GM19468 (cell line): ENCODE results near the gene FBXL12.
"Not testable (repeated sequence)": the region's sequence is repeated elsewhere in the genome, so short reads cannot be mapped to it uniquely, and the experiment has no call there.

Experiments used
- ATAC-seq: cut with Tn5 transposase; IDR thresholded peaks from one replicate; pipeline ENCODE4 v1.9.1; 2021; ENCODE audit warnings: mild to moderate bottlenecking, moderate library complexity, moderate number of reproducible peaks; ENCODE audit not compliant: unreplicated experiment; ENCODE audit errors: extremely low read depth

FBXL12 gene

DNA sequence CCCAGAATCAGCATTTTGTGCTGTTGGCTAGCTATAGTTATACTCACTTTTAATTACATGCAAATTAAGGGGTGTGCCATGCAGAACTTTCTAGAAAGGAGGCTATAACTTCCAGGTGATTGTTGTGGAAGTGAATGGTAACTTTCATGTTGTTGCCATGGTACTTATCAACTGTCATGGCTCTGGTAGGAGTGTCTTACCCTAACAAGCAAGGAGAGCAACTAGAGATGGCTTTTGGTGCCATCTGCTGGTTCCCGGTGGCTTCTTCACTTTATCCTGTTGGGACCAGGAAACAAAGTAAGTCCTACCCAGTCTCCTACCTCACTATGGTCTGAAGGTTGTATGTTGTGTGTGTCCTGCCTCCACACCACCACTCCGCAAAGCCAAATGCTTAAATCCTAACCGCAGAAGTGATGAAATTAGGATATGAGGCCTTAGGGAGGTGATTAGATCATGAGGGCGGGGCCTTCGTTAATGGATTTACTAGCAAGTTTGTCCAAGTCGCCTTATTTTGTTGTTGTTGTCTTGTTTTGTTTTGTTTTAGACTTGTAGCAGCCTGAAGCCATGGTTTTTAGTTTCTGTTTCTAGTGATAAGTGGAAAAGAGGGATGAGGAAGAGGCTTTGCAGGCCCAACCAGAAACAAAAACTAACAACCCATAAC, 22.6 kb downstream of the FBXL12 start:
- no peak for ATAC-seq

DNA sequence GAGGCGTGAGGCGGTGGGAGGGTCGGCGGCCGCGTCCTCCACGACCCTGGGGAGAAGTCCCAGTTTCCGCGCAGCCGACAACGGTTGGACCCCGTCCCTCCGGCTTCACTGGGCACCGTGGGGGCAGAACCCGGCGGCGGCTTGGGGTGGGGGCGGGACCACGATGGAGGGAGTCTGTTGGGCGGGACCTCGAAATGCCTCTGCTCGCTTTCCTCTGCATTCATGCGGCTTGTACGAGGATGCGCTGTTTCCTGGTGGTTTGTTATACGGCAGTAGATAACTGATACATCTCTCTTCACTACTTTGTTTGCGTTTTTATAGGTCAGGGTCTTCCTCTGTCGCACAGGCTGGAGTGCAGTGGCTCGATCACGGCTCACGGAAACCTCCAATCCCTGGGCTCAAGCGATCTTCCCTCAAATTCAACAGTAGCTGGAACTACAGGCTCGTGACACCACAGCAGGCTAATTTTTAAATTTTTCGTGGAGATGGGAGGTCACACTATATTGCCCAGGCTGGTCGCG, 25.7 kb downstream of the FBXL12 start:
- no peak for ATAC-seq

DNA sequence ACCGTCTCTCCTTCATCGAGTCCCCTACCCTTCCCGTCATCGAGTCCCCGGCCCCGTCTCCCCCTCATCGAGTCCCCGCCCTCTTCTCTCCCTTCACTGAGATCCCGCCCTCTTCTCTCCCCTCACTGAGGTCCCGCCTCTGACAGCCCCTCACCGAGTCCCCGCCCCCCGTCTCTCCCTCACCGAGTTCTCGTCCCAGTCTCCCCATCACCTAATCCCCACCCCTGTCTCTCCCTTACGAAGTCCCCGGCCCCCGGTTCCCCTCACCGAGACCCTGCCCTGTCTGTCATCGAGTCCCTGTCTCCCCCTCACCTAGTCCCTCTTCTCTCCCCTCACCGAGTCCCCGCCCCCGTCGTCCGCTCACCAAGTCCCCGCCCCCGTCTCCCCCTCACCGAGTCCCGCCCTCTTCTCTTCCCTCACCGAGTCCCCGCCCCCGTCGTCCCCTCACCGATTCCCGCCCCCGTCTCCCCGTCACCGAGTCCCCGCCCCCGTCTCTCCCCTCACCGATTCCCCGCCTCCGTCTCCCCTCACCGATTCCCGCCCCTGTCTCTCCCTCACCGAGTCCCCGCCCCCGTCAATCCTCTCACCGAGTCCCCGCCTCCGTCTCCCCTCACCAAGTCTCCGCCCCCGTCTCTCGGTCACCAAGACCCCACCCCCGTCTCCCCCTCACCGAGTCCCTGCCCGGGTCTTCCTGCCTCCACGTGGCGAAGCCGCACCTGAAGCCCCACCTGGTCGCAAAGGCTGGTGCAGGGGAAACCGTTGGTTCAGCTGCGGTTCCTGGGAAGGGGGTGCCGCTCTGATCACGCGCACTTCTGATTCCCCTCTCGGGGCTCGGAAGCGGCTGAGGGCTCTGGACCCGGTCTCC, 26.4 kb downstream of the FBXL12 start:
- ATAC-seq, result no peak

DNA sequence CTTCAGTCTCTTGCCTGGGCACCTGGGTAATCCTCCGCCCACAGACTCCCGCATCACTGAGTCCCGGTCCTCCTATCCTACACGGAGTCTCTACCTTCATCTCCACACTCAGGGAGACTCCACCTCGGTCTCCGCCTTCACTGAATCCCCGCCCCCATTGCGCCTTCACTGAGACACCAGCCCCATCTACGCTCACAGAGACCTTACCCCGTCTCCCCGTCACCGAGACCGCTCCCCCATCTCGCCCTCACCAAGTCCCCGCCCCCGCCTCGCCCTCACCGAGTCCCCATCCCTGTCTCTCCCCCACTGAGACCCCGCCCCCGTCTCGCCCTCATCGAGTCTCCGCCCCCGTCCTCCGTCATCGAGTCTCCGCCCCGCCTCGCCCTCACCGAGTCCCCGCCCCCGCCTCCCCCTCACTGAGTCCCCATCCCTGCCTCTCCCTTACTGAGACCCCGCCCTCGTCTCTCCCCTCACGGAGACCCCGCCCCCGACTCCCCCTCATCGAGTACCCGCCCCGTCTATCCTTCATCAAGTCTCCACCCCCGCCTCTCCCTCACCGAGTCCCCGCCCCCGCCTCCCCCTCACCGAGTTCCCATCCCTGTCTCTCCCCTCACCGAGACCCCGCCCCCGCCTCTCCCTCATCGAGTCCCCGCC, 27.2 kb downstream of the FBXL12 start:
- no peak for ATAC-seq

DNA sequence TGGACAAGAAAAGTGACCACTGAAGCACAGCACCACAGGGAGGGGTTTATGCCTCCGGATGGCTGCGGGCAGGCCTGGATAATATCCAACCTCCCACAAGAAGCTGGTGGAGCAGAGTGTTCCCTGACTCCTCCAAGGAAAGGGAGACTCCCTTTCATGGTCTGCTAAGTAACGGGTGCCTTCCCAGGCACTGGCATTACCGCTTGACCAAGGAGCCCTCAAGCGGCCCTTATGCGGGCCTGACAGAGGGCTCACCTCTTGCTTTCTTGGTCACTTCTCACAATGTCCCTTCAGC, 27.9 kb downstream of the FBXL12 start:
- not testable (repeated sequence) for ATAC-seq

DNA sequence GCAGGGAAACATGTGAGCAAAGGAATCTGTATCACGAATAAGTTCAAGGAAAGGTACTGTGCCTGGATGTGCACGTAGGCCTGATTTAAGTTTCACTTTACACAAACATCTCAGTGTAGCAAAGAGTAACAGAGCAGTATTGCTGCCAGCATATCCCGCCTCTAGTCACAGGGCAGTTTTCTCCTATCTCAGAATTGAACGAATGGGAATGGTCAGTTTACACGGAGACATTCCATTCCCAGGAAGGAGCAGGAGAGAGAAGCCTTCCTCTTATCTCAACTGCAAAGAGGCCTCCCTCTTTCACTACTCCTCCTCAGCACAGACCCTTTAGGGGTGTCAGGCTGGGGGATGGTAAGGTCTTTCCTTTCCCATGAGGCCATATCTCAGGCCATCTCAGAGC, 29.3 kb downstream of the FBXL12 start:
- ATAC-seq, result not testable (repeated sequence)

DNA sequence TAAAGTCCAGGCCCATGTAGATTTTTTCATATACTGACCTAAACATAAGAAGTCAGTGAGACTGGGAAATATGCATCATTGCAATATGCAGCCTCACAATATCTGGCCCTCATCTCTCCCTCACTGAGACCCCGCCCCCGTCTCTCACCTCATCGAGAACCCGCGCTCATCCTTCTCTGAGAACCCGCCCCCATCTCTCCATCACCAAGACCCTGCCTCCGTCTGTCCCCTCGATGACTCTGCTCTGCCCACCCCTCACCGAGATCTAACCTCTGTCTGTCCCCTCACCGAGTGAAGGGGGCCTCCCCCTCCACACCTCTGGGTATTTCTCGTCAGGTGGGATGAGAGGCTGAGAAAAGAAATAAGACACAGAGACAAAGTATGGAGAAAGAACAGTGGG, 29.8 kb downstream of the FBXL12 start:
- no peak for ATAC-seq

DNA sequence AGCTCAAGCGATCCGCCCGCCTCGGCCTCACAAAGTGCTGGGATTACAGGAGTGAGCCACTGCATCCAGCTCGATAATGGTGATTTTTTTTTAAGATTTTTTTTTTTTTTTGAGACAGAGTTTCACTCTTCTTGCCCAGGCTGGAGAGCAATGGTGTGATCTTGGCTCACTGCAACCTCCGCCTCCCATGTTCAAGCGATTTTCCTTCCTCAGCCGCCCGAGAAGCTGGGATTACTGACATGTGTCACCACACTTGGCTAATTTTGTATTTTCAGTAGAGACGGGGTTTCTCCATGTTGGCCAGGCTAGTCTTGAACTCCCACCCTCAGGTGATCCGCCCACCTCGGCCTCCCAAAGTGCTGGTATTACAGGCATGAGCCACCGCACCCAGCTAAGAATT, 30.3 kb downstream of the FBXL12 start:
- ATAC-seq, result not testable (repeated sequence)

DNA sequence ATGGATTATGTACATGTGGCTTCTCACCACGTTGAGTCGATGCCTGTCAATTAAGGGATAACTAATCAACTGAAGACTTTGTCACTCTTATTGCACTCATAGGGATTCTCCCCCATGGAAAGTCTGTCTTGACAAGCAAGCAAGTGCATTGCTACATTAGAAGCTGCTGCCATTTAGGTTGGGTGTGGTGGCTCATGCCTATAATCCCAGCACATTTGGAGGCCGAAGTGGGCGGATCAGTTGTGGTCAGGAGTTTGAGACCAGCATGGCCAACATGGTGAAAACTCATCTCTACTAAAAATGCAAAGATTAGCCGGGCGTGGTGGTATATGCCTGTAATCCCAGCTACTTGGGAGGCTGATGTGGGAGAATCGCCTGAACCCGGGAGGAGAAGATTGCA, 32.1 kb downstream of the FBXL12 start:
- no peak for ATAC-seq

DNA sequence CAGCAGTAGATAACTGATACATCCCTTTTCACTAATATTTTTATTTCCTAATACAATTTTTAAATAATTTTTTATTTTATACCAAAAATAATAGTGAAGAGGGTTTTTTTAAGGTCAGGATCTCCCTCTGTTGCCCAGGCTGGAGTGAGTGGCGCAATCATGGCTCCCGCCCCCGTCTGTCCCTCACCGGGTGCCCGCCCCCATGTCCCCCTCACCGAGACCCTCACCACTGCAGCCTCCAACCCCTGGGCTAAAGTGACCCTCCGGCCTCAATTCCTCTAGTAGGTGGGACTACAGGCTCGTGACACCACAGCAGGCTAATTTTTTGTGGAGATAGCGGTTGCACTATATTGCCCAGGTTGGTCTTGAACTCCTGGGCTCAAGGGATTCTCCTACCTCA, 32.5 kb downstream of the FBXL12 start:
- no peak for ATAC-seq

DNA sequence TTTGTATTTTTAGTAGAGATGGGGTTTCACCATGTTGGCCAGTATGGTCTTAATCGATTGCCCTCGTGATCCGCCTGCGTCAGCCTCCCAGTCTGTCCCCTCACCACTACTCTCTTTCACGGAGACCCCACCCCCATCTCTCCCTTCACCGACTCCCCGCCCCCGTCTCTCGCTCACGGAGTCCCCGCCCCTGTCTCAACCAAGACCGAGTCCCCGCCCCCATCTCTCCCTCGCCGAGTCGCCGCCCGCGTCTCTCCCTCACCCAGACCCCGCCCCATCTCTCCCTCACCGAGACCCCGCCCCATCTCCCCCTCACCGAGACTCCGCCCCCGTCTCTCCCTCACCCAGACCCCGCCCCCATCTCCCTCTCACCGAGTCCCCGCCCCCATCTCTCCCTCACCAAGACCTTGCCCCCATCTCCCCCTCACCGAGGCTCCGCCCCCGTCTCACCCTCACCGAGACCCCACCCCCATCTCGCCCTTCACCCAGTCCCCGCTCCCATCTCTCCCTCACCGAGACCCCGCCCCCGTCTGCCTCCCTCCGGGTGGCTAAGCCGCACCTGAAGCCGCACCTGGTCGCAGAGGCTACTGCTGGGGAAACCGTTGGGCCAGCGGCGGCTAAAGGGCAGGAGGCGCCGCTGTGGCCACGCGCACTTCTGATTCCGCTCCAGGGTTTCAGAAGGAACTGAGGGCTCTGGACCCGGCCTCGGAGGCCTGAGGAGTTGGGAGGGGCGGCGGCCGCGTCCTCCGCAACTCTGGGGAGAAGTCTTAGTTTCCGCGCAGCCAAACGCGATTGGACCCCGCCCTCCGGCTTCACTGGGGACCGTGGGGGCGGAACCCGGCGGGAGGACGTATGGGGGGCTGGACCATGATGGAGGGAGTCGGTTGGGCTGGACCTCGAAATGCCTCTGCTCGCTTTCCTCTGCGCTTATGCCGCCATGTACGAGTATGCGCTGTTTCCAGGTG, 33.2 kb downstream of the FBXL12 start:
- peak; percentile 32 for ATAC-seq

DNA sequence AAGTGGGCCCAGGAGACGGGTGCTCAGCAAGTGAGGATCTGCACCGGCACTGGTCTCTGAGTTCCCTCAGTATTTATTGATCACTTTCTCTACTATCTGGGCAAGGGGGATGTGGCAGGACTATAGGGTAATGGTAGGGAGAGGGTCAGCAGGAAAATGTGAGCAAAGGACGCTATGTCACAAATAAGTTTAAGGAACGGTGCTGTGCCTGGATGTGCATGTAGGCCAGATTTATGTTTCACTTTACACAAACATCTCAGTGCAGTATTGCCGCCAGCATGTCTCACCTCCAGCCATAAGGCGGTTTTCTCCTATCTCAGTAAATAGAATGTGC, 34.7 kb downstream of the FBXL12 start:
- ATAC-seq, result not testable (repeated sequence)

DNA sequence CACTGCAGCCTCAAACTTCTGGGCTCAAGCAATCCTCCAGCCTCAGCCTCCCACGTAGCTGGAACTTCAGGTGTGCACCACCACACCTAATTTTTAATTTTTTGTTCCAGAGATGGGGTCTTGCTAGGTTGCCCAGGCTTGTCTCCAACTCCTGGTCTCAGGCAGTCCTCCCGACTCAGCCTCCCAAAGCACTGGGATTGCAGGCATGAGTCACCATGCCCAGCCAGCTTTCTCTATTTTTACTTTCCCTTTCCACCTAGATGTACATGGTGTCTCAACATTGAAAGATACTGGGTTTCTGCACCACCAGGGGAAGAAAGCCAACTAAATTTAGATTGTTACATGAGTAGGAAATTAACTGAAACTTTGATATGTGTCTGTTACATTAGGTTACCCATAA, 36.5 kb downstream of the FBXL12 start:
- ATAC-seq, result no peak

DNA sequence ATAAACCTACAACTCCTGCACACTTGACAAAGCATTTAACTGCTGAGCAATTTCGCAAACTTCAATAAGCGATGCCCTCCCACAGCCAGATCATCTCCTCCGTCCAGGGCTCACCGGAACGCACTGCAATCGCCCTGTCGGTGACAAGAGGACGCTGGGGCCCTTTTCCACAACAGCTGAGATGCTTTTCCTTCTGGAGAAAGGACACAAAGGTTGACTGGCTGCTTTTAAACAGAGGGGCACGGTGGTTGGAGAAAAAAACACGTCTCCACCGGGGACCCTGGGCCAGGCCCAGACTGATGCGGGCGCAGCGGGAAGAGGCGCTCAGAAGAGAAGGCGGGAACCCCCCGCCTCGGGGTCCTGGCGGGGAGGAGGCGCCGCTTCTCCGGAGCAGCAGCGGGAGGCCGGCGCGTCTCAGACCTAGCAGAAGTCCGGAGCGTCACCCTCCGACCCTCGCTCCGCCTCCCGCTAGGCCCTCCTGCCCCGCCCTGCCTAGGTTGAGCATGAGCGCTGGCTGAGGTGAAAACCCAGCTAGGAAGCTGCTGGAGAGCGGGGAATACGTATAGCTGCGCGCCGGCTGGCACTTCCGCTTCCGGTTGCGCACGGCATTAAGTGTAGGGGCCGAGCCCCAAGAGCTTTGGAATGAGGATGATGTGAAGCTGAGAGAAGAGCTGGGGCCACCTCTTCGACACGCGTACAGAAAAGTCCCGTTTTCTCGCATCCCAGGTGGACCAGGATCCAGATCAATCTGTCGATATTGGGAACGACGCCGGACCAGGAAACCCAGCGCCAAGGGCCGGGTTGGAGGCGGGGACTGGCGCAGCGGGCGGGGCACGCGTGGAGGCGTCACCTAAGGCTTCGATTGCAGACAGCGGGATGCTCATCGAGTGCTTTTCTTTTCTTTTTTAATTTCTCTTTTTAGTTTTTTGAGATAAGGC, 50.4 kb downstream of the FBXL12 start, which contains the start of gene ZNF846:
ZNF846 (minus strand) TSS at position 564 of the 938 bp plus-strand sequence. CDS start 3,788 bp downstream, outside the sequence.
- peak; percentile 86 for ATAC-seq
